Endothelial cell of umbilical vein (primary cell): Measurements from ENCODE around the gene TNS1. TPM values are rescaled to one million over a fixed set of nuclear protein-coding genes. Genes with fewer than 3 reads are reported as not detected.

Source experiments
- BruUV-seq: library from RNA; stranded (reverse); fragments of 400-500 nt; replicated peaks from 2 replicates; lab custom pipeline; 2021; lab: Mats Ljungman, UMichigan
- CTCF ChIA-PET: fragments of 300-600, 350-600 bp; sonication (Branson Sonifier 250); formaldehyde crosslinking; loops from one replicate; lab custom pipeline; 2021; ENCODE audit warnings: antibody characterized with exemption, inconsistent platforms; lab: Charles Lee
- POLR2A ChIA-PET: fragments of 300-600, 350-600 bp; sonication (Branson Sonifier 250); formaldehyde crosslinking; loops from one replicate; lab custom pipeline; 2021; ENCODE audit warnings: antibody characterized with exemption, inconsistent platforms; lab: Charles Lee
- DNase-seq: peaks from one replicate; pipeline ENCODE4 v3.0.0-alpha.2; 2011; ENCODE audit warnings: low read depth, low spot score
- FAIRE-seq: peaks from 2 replicates; lab custom pipeline; 2011; peaks lifted over from hg19 to GRCh38; lab: Jason Lieb, UNC
- H2AFZ ChIP-seq: 2 replicates; pipeline ENCODE4 v1.6.0; 2012; ENCODE audit warnings: low read depth, low read length, control low read depth, inconsistent platforms
- H3K27ac ChIP-seq: 2 replicates; pipeline ENCODE4 v1.5.1; 2011; ENCODE audit warnings: low read depth, mild to moderate bottlenecking, control low read depth, low read length, moderate library complexity; ENCODE audit not compliant: insufficient read depth
- H3K27me3 ChIP-seq, 2 experiments: 2 replicates each; pipeline versions ENCODE4 v1.6.0 to v1.6.1; 2011; ENCODE audit warnings: low read length in 2 of 2, mixed read lengths in 1 of 2; ENCODE audit not compliant: control insufficient read depth in 2 of 2, insufficient read depth in 2 of 2
- H3K36me3 ChIP-seq, 2 experiments: 2 replicates in 1 of 2; 3 replicates in 1 of 2; pipeline ENCODE4 v1.5.1; 2011; ENCODE audit warnings: low read length in 2 of 2, mild to moderate bottlenecking in 1 of 2, moderate library complexity in 1 of 2; ENCODE audit not compliant: control insufficient read depth in 2 of 2, insufficient read depth in 2 of 2; ENCODE audit errors: extremely low read depth in 1 of 2
- H3K4me1 ChIP-seq: 3 replicates; pipeline ENCODE4 v1.5.1; 2011; ENCODE audit warnings: mild to moderate bottlenecking, low read length; ENCODE audit not compliant: control insufficient read depth, insufficient read depth; ENCODE audit errors: extremely low read depth
- H3K4me2 ChIP-seq: 2 replicates; pipeline ENCODE4 v1.6.1; 2011; ENCODE audit warnings: low read length, control low read depth, mixed read lengths; ENCODE audit not compliant: insufficient read depth
- H3K4me3 ChIP-seq, 3 experiments: fragments of 200-600 bp in 1 of 3; sonication (generic), shearing (Covaris generic) in 1 of 3; replicated peaks in 1 of 3; 2 replicates each; pipeline ENCODE4 v1.5.1; 2011 to 2016; ENCODE audit warnings: control low read depth in 3 of 3, low read length in 3 of 3, mild to moderate bottlenecking in 2 of 3, inconsistent platforms in 1 of 3, low read depth in 1 of 3, moderate library complexity in 1 of 3; ENCODE audit not compliant: insufficient read depth in 1 of 3
- H3K79me2 ChIP-seq: 2 replicates; pipeline ENCODE4 v1.6.0; 2012; ENCODE audit warnings: low read length, inconsistent platforms; ENCODE audit not compliant: control insufficient read depth, insufficient read depth
- H3K9ac ChIP-seq: replicated peaks from 2 replicates; pipeline ENCODE3; 2011; ENCODE audit warnings: low read length, control low read depth; ENCODE audit not compliant: insufficient read depth; ENCODE audit errors: extremely low read depth
- H3K9me1 ChIP-seq: replicated peaks from 3 replicates; pipeline ENCODE4 v1.6.0; 2011; ENCODE audit warnings: mild to moderate bottlenecking, low read length; ENCODE audit not compliant: control insufficient read depth, insufficient read depth; ENCODE audit errors: extremely low read depth
- H3K9me3 ChIP-seq: replicated peaks from 2 replicates; pipeline ENCODE4 v1.5.1; 2012; ENCODE audit warnings: low read length, inconsistent platforms; ENCODE audit not compliant: control insufficient read depth, insufficient read depth
- H4K20me1 ChIP-seq: replicated peaks from 2 replicates; pipeline ENCODE3; 2011; ENCODE audit warnings: mild to moderate bottlenecking, low read length; ENCODE audit not compliant: control insufficient read depth, insufficient read depth; ENCODE audit errors: extremely low read depth
- EZH2 ChIP-seq: IDR thresholded peaks from 2 replicates; pipeline ENCODE4 v1.6.1; 2012; ENCODE audit warnings: borderline replicate concordance, low read depth, mild to moderate bottlenecking, moderate library complexity, low read length, inconsistent platforms; ENCODE audit not compliant: severe bottlenecking
- FOS ChIP-seq: IDR thresholded peaks from 2 replicates; pipeline ENCODE4 v1.6.1; 2011; ENCODE audit warnings: mild to moderate bottlenecking, low read length, moderate library complexity, borderline replicate concordance; ENCODE audit not compliant: insufficient read depth
- GATA2 ChIP-seq: IDR thresholded peaks from 2 replicates; pipeline ENCODE4 v1.7.0; 2011; ENCODE audit warnings: low read depth, mild to moderate bottlenecking, moderate library complexity, mixed read lengths, low read length; ENCODE audit not compliant: insufficient read length, insufficient read depth
- JUN ChIP-seq: IDR thresholded peaks from 2 replicates; pipeline ENCODE4 v1.6.1; 2011; ENCODE audit warnings: borderline replicate concordance, low read depth; ENCODE audit not compliant: insufficient read length, insufficient read depth
- MYC ChIP-seq: IDR thresholded peaks from one replicate; pipeline ENCODE4 v1.6.1; 2011; ENCODE audit warnings: mild to moderate bottlenecking, low read depth, low read length
- POLR2A ChIP-seq: IDR thresholded peaks from 2 replicates; pipeline ENCODE4 v1.6.1; 2012; ENCODE audit warnings: low read depth, mild to moderate bottlenecking, control low read depth, low read length
- POLR2AphosphoS5 ChIP-seq: IDR thresholded peaks from 2 replicates; pipeline ENCODE4 v1.6.1; 2012; ENCODE audit warnings: low read depth, mild to moderate bottlenecking, control low read depth, low read length, moderate library complexity; ENCODE audit not compliant: insufficient read depth
- dilution Hi-C: fragments of 300-500 bp; cut with MboI; formaldehyde crosslinking; loops from one replicate; pipeline ENCODE4 v1.15.0; 2019; ENCODE audit warnings: low sequenced_read_pairs; ENCODE audit not compliant: extremely low pct_ligation_motif_present
- intact Hi-C: fragments of 100-400 bp; cut with micrococcal nuclease; formaldehyde crosslinking; loops from one replicate; pipeline ENCODE4 v1.10.0; 2022
- polyA plus RNA-seq, 4 experiments: library from polyadenylated mRNA; depleted of rRNA in 3 of 4; stranded (reverse) in 3 of 4; unstranded in 1 of 4; fragments of >200 nt; gene quantifications; 2 replicates each; pipeline versions ENCODE4 v1.2.1 to v1.2.3, GENCODE V29; 2011 to 2012; ENCODE audit warnings: missing spikeins in 1 of 4
- total RNA-seq: library from RNA; stranded (reverse); gene quantifications from 2 replicates; pipeline ENCODE4 v1.2.3, GENCODE V29; 2021
- TF ChIP-seq, protein P1 (sequence below), 2 donors: IDR thresholded peaks; 1 replicate in 1 of 2; 2 replicates in 1 of 2; pipeline ENCODE4 v1.5.1; 2011; ENCODE audit warnings: low read length in 2 of 2, mild to moderate bottlenecking in 2 of 2, moderate library complexity in 2 of 2, control low read depth in 1 of 2, inconsistent platforms in 1 of 2, low read depth in 1 of 2; ENCODE audit not compliant: insufficient read depth in 1 of 2; ENCODE audit errors: extremely low read depth in 1 of 2
- TF ChIP-seq, protein P2 (sequence below): IDR thresholded peaks from 2 replicates; pipeline ENCODE4 v1.6.1; 2011; ENCODE audit not compliant: insufficient read depth, insufficient read length

Gene TNS1
- total and polyA plus RNA-seq, 2 donors (not counting 3 experiments of a cell fraction or from before 2014, with no cell fraction given), result 11.0 to 52.1 TPM

GRCh38 chr2:217766356-217766755, 236.4 kb downstream of the TNS1 start:
- Histone ChIP-seq H3K27me3 (peaks cover 2 to 12% of the 10 kb centered on the region in 2 experiments), H3K36me3 (no peaks in the 10 kb centered on the region), H3K79me2 (no peaks in the 10 kb centered on the region), H4K20me1 (no peaks in the 10 kb centered on the region), H2AFZ (no peak overlapping the region), H3K4me1 (no peaks in the 10 kb centered on the region), H3K9me3 (no peaks in the 10 kb centered on the region), H3K4me3 (no peak overlapping the region), H3K27ac (no peak overlapping the region), H3K9ac (no peak overlapping the region), H3K9me1 (no peaks in the 10 kb centered on the region), H3K4me2 (no peak overlapping the region)
- TF ChIP-seq, protein P1, sequence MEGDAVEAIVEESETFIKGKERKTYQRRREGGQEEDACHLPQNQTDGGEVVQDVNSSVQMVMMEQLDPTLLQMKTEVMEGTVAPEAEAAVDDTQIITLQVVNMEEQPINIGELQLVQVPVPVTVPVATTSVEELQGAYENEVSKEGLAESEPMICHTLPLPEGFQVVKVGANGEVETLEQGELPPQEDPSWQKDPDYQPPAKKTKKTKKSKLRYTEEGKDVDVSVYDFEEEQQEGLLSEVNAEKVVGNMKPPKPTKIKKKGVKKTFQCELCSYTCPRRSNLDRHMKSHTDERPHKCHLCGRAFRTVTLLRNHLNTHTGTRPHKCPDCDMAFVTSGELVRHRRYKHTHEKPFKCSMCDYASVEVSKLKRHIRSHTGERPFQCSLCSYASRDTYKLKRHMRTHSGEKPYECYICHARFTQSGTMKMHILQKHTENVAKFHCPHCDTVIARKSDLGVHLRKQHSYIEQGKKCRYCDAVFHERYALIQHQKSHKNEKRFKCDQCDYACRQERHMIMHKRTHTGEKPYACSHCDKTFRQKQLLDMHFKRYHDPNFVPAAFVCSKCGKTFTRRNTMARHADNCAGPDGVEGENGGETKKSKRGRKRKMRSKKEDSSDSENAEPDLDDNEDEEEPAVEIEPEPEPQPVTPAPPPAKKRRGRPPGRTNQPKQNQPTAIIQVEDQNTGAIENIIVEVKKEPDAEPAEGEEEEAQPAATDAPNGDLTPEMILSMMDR (IDR thresholded peaks at IDR 0.05; ENCODE audit: extremely low read depth in 1 of 2, insufficient read depth in 1 of 2, low read depth in 1 of 2, low read length in 2 of 2), result no peak
- TF ChIP-seq, protein P2, sequence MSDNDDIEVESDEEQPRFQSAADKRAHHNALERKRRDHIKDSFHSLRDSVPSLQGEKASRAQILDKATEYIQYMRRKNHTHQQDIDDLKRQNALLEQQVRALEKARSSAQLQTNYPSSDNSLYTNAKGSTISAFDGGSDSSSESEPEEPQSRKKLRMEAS, result no peak
- TF ChIP-seq POLR2A (no peak), JUN (no peak), FOS (no peak), POLR2AphosphoS5 (no peak), GATA2 (no peak), EZH2 (no peak), MYC (no peak)
- BruUV-seq, result no TSS peak
- POLR2A ChIA-PET, result no interaction called here
- intact Hi-C loops, result no loop called here
- dilution Hi-C loops, result no loop called here
- no peak for DNase-seq
- CTCF ChIA-PET, result no interaction called here
- no peak for FAIRE-seq
